ENCODE measurements around the gene MANBA.

The MANBA gene

GRCh38 chr4:102760645-102761295 lies at the start of gene MANBA:
MANBA (minus strand) TSS chr4:102760968; CDS start chr4:102760894, 74 bp downstream.
- DNase-seq = peak; percentile 87 to 88

GRCh38 chr4:102809691-102810090 lies 48.9 kb upstream of the MANBA start:
- DNase-seq = no peak

- no peak for DNase-seq
These were observed 48.4 kb upstream of the MANBA start for GRCh38 chr4:102809190-102809589.

GRCh38 chr4:102808009-102808408 lies 47.2 kb upstream of the MANBA start:
- no peak for DNase-seq

GRCh38 chr4:102807345-102807744 lies 46.6 kb upstream of the MANBA start:
- no peak for DNase-seq

GRCh38 chr4:102799816-102800215 lies 39.0 kb upstream of the MANBA start:
- no peak for DNase-seq

- DNase-seq = no peak
These were observed 34.2 kb upstream of the MANBA start for GRCh38 chr4:102794999-102795398.

GRCh38 chr4:102792361-102792936 lies 31.7 kb upstream of the MANBA start:
- no peak for DNase-seq

- no peak for DNase-seq
These were observed 30.6 kb upstream of the MANBA start for GRCh38 chr4:102791318-102791835.

- DNase-seq = no peak
These were observed 28.5 kb upstream of the MANBA start for GRCh38 chr4:102789317-102789717.

- DNase-seq = no peak
These were observed 27.2 kb upstream of the MANBA start for GRCh38 chr4:102787944-102788343.

- DNase-seq = no peak
These were observed 26.5 kb upstream of the MANBA start for GRCh38 chr4:102787096-102787881.

- DNase-seq = no peak
These were observed 25.5 kb upstream of the MANBA start for GRCh38 chr4:102786279-102786678.

- no peak for DNase-seq
These were observed 22.2 kb upstream of the MANBA start for GRCh38 chr4:102783006-102783405.

- no peak for DNase-seq
These were observed 20.8 kb upstream of the MANBA start for GRCh38 chr4:102781570-102781969.

GRCh38 chr4:102780476-102781144 lies 19.8 kb upstream of the MANBA start:
- DNase-seq = no peak

GRCh38 chr4:102779204-102779603 lies 18.4 kb upstream of the MANBA start:
- DNase-seq = no peak

GRCh38 chr4:102778720-102779119 lies 18.0 kb upstream of the MANBA start:
- no peak for DNase-seq

GRCh38 chr4:102775805-102776204 lies 15.0 kb upstream of the MANBA start:
- DNase-seq = no peak

GRCh38 chr4:102774254-102774653 lies 13.5 kb upstream of the MANBA start:
- no peak for DNase-seq

- DNase-seq = no peak
These were observed 12.1 kb upstream of the MANBA start for GRCh38 chr4:102772738-102773340.

GRCh38 chr4:102764901-102765300 lies 4.1 kb upstream of the MANBA start:
- DNase-seq = no peak

GRCh38 chr4:102761906-102762305 lies 1.1 kb upstream of the MANBA start:
- DNase-seq = no peak
